Neural cell (in vitro differentiated cells): ENCODE data around the gene MAPK1. TPM values are rescaled to one million over a fixed set of nuclear protein-coding genes. Genes with fewer than 3 reads are reported as not detected.

Experiments used
- H2AFZ ChIP-seq: fragments of 200-600, 300-800 bp; sonication (generic), shearing (Covaris generic); 2 replicates; pipeline ENCODE4 v1.6.0; 2014; ENCODE audit warnings: low read depth, mild to moderate bottlenecking, antibody characterized with exemption, low read length, moderate library complexity
- H3F3A ChIP-seq: fragments of 200-600 bp; shearing (Covaris generic); 2 replicates; pipeline ENCODE4 v1.6.1; 2016; ENCODE audit warnings: mild to moderate bottlenecking, moderate library complexity, mixed read lengths, antibody characterized with exemption, low read length; ENCODE audit not compliant: insufficient read depth, poor library complexity, severe bottlenecking
- H3K27ac ChIP-seq: fragments of 200-600, 300-800 bp; sonication (generic), shearing (Covaris generic); 2 replicates; pipeline ENCODE4 v1.5.1; 2014; ENCODE audit warnings: mild to moderate bottlenecking, low read length, moderate library complexity
- H3K27me3 ChIP-seq: fragments of 300-800, 200-600 bp; sonication (generic), shearing (Covaris generic); 2 replicates; pipeline ENCODE4 v1.6.0; 2014; ENCODE audit warnings: mild to moderate bottlenecking, low read depth, low read length, moderate library complexity; ENCODE audit not compliant: insufficient read depth
- H3K36me3 ChIP-seq: fragments of 300-800, 200-600 bp; sonication (generic), shearing (Covaris generic); 2 replicates; pipeline ENCODE4 v1.5.1; 2014; ENCODE audit warnings: mild to moderate bottlenecking, antibody characterized with exemption, low read length, moderate library complexity; ENCODE audit not compliant: insufficient read depth
- H3K4me2 ChIP-seq: fragments of 300-800, 200-600 bp; sonication (generic), shearing (Covaris generic); 2 replicates; pipeline ENCODE4 v1.6.0; 2014; ENCODE audit warnings: mild to moderate bottlenecking, low read length
- H3K4me3 ChIP-seq: fragments of 300-800, 200-600 bp; sonication (generic), shearing (Covaris generic); 2 replicates; pipeline ENCODE4 v1.5.1; 2014; ENCODE audit warnings: mild to moderate bottlenecking, low read length, moderate library complexity
- H3K79me2 ChIP-seq: fragments of 200-600 bp; shearing (Covaris generic); replicated peaks from 2 replicates; pipeline ENCODE4 v1.6.0; 2014; ENCODE audit warnings: mild to moderate bottlenecking, low read length, moderate library complexity; ENCODE audit not compliant: insufficient read depth
- H3K9ac ChIP-seq: fragments of 300-800, 200-600 bp; sonication (generic), shearing (Covaris generic); 2 replicates; pipeline ENCODE4 v1.6.1; 2016; ENCODE audit warnings: mild to moderate bottlenecking, low read length, mixed read lengths
- H3K9me2 ChIP-seq: fragments of 200-600 bp; shearing (Covaris generic); 2 replicates; pipeline ENCODE4 v1.6.1; 2016; ENCODE audit warnings: mild to moderate bottlenecking, low read length, mixed read lengths; ENCODE audit not compliant: insufficient read depth
- H3K9me3 ChIP-seq: fragments of 200-600, 300-800 bp; sonication (generic), shearing (Covaris generic); 2 replicates; pipeline ENCODE4 v1.6.1; 2016; ENCODE audit warnings: mild to moderate bottlenecking, mixed run types, low read length, moderate library complexity, mixed read lengths
- H4K20me1 ChIP-seq: fragments of 200-600 bp; shearing (Covaris generic); 2 replicates; pipeline ENCODE4 v1.6.1; 2016; ENCODE audit warnings: mild to moderate bottlenecking, mixed run types; ENCODE audit not compliant: insufficient read depth
- CTCF ChIP-seq: fragments of 450-650 bp; IDR thresholded peaks from 2 replicates; pipeline ENCODE4 v1.5.1; 2014; ENCODE audit warnings: antibody characterized with exemption, mild to moderate bottlenecking, moderate library complexity; ENCODE audit not compliant: poor library complexity, severe bottlenecking
- EP300 ChIP-seq: fragments of 450-650 bp; conservative IDR thresholded peaks from 2 replicates; pipeline ENCODE4 v1.6.1; 2014; ENCODE audit warnings: antibody characterized with exemption, mild to moderate bottlenecking, moderate library complexity; ENCODE audit not compliant: poor library complexity, severe bottlenecking
- EZH2 ChIP-seq: fragments of 200-600, 300-800 bp; shearing (Covaris generic), sonication (generic); IDR thresholded peaks from 2 replicates; pipeline ENCODE4 v1.6.1; 2014; ENCODE audit warnings: antibody characterized with exemption, low read length, borderline replicate concordance, mild to moderate bottlenecking; ENCODE audit not compliant: insufficient read depth, poor library complexity, severe bottlenecking
- MXI1 ChIP-seq: fragments of 450-650 bp; conservative IDR thresholded peaks from 2 replicates; pipeline ENCODE4 v1.6.1; 2014; ENCODE audit warnings: antibody characterized with exemption, mild to moderate bottlenecking; ENCODE audit not compliant: poor library complexity, severe bottlenecking
- POLR2AphosphoS5 ChIP-seq: IDR thresholded peaks from 2 replicates; pipeline ENCODE4 v1.6.1; 2012
- RAD21 ChIP-seq: fragments of 450-650 bp; conservative IDR thresholded peaks from 2 replicates; pipeline ENCODE4 v1.6.1; 2014; ENCODE audit warnings: antibody characterized with exemption, mild to moderate bottlenecking, moderate library complexity
- REST ChIP-seq: IDR thresholded peaks from 2 replicates; pipeline ENCODE4 v1.6.1; 2012; ENCODE audit warnings: borderline replicate concordance
- SMC3 ChIP-seq: fragments of 450-650 bp; conservative IDR thresholded peaks from 2 replicates; pipeline ENCODE4 v1.6.1; 2014; ENCODE audit warnings: antibody characterized with exemption, mild to moderate bottlenecking, moderate library complexity; ENCODE audit not compliant: poor library complexity
- TAF1 ChIP-seq: IDR thresholded peaks from 2 replicates; pipeline ENCODE4 v1.6.1; 2012; ENCODE audit warnings: low read depth
- polyA plus RNA-seq: library from polyadenylated mRNA; depleted of rRNA; stranded (reverse); fragments of >200 nt; gene quantifications from 2 replicates; pipeline ENCODE4 v1.2.3, GENCODE V29; 2014

The MAPK1 gene
- polyA plus RNA-seq, 1 donor from 2014 or later = 43.3 TPM

DNA sequence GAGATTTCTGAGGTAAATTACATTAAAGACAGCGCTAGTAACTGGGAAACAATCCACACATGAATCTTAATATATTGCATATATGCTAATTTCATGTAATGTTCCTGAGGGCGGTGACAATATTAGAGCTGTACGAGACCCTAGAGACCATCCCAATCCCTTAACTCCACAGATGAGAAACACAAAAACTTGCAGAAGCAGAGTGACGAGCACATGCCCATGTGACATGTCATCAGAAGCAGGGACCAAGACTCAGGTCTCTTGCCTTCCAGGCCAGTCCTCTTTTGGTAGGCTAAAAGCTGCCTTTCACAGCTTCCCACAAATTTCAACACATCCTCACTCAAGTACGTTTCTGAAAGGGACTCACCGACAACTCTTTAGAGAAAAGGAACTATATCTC lies 11.8 kb downstream of the MAPK1 start:
- peaks cover 80% of the 10 kb centered on the region for H3K79me2 ChIP-seq

GRCh38 chr22:21850660-21851059 lies 16.8 kb downstream of the MAPK1 start:
- no peaks in the 10 kb centered on the region for H3F3A ChIP-seq
- no peak overlapping the region for H3K9ac ChIP-seq
- no peak overlapping the region for H3K4me3 ChIP-seq
- TF ChIP-seq RAD21 (no peak), EP300 (no peak), CTCF (no peak), REST (no peak), EZH2 (no peak), SMC3 (no peak), POLR2AphosphoS5 (no peak), TAF1 (no peak), MXI1 (no peak)
- H3K27me3 ChIP-seq = no peaks in the 10 kb centered on the region
- no peaks in the 10 kb centered on the region for H3K9me2 ChIP-seq
- H4K20me1 ChIP-seq = peaks cover 2% of the 10 kb centered on the region
- no peak overlapping the region for H3K27ac ChIP-seq
- peaks cover 67% of the 10 kb centered on the region for H3K79me2 ChIP-seq
- H3K36me3 ChIP-seq = no peaks in the 10 kb centered on the region
- H2AFZ ChIP-seq = no peak overlapping the region
- H3K9me3 ChIP-seq = no peaks in the 10 kb centered on the region
- H3K4me2 ChIP-seq = no peak overlapping the region

More for the DNA sequence above, 11.8 kb downstream of the MAPK1 start:
- H2AFZ ChIP-seq = no peak overlapping the region
- H3K9me3 ChIP-seq = no peaks in the 10 kb centered on the region
- H3K9ac ChIP-seq = no peak overlapping the region
- no peak overlapping the region for H3K4me3 ChIP-seq
- no peak overlapping the region for H3K4me2 ChIP-seq
- H3K27me3 ChIP-seq = no peaks in the 10 kb centered on the region
- H3K27ac ChIP-seq = no peak overlapping the region
- no peaks in the 10 kb centered on the region for H3K9me2 ChIP-seq
- H3F3A ChIP-seq = no peaks in the 10 kb centered on the region
- peaks cover 22% of the 10 kb centered on the region for H4K20me1 ChIP-seq
- H3K36me3 ChIP-seq = no peaks in the 10 kb centered on the region
- TF ChIP-seq CTCF = no peak
- TF ChIP-seq EP300 = no peak
